GM21515 (cell line): Measurements from ENCODE around the gene IPP.
"Not testable (repeated sequence)": the region's sequence is repeated elsewhere in the genome, so short reads cannot be mapped to it uniquely, and the experiment has no call there.

Source experiments
- ATAC-seq: cut with Tn5 transposase; IDR thresholded peaks from one replicate; pipeline ENCODE4 v1.9.1; 2021; ENCODE audit not compliant: unreplicated experiment

IPP gene

DNA sequence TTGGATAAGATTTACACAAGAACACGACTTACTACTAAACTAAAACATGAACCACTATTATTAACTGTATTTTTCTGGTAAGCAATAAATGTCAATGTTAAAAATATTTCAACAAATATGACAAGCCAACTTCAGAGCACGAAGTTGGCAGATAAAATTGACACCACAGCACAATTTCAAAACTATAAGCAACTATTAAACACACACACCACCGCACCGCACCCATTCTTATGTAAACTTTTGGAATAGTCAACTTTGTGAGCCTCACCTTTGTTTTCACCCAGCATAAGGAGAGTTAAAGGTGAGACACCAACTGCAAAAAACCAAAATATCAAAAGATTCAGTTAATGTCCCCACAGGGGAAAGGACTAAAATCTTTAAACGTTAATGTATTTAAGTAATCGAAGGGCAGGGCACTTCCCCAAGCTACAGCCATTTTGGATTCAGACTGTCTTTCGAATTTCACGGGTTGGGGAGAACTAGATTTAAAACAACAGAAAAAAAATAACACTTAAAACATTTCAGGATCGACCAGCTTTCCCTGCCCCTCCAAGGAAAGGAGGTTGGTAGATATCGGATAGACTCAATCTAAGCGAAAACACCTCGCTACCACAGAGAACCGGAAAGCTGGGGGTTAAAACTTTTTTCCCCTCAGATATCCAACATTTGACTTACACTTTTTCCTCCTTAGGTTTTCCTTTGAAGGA is 65.0 kb downstream of the IPP start:
- ATAC-seq = no peak

DNA sequence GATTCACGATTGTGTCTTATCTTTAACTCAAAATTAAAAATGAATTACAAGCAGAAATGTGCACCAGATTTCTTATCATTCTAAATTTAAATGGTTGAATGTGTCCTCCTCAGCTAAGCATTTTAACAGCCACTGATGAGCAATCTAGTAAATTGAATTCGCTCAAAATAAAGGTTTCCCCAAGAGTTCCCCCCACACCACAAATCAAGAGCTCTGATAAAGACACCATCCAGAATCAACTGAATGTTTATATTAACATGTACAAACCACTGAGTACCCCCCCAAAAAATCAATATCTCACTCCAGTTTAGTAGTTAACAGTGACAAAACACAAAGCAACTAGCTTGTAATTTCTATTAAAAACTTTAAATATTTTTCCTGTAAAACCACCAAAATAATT is 66.1 kb downstream of the IPP start:
- ATAC-seq = no peak

DNA sequence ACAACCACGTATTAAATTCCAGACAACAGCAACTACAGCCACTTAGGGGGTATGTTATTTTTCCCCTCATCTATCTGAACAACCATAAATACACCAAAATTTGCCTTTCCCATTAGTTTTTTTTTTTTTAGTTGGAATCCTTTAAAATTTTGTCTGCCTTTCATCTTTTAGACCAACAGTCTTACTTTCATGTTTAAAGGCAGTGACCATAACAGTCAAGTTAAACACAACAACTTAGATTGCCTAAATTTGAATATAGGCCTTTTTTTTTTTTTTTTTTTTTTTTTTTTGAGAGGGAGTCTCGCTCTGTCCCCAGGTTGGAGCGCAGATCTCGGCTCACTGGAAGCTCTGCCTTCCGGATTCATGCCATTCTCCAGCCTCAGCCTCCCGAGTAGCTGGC is 67.5 kb downstream of the IPP start:
- ATAC-seq = no peak

DNA sequence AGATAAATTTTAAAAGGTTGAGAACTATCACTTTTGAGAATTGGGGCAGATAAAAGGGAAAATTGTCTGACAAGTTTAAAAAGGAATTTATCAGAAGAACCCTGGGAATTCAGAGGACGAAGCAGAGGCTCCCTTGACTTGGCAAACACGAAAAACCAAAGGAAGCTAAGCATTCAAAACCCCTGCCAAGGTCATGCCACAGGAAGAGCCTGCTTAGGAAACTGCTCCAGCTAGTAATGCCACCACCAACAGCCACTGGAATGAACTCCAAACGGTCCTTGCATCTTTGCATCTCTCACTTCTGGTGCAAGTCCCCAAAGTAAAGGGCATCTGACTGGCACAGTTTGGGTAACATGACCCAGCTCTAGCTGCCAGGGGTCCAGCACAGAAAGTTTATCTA is 71.3 kb downstream of the IPP start:
- no peak for ATAC-seq

DNA sequence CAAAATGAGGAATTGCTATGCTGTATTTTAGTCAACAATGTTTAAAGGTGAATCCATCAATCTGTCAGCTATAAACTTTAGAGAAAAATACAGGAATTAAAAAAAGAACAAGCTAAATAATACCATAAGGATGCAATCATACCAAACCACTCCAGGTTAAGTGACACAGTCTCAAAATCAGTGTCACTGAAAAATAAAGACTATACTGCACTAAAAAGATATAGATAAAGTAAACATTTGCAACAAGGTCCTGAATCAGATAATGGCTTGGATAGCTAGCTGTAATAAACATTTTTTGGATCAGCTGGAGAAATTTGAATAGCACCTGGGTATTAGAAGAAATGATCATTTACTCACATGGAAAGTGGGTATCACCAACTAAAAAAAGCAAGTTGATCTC is 72.0 kb downstream of the IPP start:
- no peak for ATAC-seq

DNA sequence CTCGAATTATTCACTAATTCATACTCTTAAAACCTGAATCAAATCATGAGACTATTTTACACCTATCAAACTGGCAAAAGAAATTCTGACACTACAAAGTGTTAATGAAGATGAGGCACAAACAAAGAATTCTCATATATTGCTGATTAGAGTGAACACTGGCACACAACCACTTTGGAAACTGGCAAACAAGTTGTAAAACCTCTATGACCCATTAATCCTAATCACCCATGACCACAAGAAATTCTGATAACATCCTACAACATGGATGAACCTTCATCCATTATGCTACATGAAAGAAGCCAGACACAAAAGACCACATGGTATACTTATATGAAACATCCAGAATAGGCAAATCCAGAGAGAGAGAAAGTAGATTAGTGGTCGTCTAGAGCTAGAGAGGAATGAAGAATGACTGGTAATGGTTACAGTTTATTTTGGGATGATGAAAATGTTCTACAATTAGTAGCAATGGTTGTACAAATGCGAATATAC is 72.7 kb downstream of the IPP start:
- no peak for ATAC-seq

DNA sequence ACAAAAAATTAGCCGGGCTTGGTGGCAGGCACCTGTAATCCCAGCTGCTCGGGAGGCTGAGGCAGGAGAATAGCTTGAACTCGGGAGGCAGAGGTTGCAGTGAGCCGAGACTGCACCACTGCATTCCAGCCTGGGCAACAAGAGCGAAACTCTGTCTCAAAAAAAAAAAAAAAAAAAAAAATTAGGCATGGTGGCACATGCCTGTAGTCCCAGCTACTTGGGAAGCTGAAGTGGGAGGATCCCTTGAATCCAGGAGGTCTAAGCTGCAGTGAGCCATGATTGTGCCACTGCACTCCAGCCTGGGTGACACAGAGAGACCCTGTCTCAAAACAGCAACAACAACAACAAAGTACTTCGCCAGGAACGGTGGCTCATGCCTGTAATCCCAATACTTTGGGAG is 73.9 kb downstream of the IPP start:
- ATAC-seq = not testable (repeated sequence)

DNA sequence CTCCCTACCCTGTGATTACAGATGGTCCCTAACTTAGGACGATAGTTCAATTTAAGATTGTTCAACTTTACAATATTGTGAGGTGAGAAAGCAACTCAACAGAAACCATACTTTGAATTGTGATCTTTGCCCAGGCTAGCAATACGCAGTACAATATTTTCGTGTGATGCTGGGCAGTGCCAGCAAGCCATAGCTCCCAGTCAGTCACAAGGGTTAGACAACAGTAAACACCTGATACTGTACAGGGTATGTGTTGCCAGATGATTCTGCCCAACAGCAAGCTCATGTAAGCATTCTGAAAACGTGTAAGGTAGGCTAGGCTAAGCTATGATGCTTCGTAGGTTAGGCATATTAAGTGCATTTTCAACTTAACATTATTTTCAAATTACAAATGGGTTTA is 76.0 kb downstream of the IPP start:
- ATAC-seq = no peak

DNA sequence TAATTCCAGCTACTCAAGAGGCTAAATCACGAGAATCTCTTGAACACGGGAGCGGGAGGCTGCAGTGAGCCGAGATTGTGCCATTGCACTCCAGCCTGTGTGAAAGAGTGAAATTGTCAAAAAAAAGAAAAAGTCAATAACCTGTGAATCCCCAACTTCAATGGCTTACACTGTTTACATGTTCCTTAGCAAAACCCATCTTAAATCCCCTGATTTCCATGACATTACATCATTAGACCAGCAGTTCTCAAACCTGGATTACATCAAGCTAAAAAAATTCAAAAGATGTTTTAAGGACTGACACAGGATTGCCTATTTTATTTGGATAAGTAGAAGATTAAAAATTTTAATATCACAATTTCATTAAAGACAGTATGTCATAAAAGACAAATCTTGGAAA is 76.5 kb downstream of the IPP start:
- ATAC-seq = no peak

DNA sequence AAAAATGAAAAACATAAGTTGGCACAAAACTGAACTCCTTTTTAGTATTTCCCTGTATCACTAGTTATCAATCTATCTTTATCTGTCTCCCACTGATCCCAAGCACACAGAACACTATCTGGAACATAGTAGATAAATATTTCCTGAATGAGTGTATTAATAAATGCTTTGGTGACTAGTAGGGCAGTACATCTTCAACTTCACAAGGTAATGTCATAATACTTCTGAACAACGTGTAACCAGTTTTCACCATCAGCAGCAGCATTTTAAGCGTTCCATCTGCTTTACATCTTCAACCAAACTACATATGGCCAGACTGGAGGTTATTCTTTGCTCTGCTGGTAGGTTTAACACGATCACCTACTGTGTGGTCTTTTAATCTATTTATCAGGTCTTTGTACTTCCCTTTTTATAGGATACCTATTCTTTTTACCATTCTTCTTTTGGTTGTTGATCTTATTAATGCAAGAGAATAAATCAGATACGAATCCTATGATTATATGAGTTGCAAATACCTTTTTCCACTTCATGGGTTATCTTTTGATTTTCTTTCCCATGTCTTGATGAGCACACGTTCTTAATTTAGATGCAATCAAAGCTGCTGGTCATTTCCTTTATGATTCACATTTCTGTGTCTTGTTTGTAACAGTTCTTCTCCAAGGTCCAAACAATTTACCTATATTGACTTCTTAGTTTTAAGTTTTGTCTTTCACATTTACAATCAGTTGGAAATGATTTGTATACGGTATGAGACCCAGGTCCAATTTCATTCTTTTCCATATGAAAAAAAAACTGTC is 80.4 kb downstream of the IPP start:
- no peak for ATAC-seq

DNA sequence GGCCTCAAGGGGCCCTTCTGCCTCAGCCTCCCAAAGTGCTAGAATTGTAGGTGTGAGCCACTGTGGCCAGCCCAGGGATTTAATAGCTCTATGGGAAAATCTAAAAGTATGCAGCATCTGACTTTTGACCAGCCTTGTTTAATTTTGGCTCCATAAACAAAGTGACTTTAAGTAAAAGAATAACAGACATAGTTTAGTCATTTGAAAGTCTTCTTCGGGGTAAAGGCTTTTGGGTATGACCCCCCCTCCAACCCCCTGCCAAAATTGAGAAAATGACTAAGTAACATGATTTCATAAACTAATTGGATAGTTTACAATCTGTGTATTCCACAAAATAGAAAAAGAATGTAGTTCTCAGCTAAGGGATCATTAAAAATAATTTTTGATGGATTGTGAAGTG is 81.1 kb downstream of the IPP start:
- ATAC-seq = no peak

DNA sequence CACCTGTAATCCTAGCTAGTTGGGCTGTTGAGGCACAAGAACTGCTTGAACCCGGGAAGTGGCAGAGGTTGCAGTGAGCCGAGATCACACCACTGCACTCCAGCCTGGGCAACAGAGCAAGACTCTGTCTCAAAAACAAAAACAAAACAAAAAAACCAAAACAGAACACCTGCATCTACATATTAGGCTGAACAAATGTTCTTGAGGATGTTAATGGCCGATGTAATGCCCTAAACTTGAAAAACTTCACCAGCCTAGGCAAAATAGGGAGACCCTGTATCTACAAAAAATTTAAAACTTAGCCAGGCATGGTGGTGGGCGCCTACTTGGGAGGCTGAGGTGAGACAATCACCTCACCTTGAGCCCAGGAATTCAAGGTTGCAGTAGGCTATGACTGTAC is 81.9 kb downstream of the IPP start:
- no peak for ATAC-seq

DNA sequence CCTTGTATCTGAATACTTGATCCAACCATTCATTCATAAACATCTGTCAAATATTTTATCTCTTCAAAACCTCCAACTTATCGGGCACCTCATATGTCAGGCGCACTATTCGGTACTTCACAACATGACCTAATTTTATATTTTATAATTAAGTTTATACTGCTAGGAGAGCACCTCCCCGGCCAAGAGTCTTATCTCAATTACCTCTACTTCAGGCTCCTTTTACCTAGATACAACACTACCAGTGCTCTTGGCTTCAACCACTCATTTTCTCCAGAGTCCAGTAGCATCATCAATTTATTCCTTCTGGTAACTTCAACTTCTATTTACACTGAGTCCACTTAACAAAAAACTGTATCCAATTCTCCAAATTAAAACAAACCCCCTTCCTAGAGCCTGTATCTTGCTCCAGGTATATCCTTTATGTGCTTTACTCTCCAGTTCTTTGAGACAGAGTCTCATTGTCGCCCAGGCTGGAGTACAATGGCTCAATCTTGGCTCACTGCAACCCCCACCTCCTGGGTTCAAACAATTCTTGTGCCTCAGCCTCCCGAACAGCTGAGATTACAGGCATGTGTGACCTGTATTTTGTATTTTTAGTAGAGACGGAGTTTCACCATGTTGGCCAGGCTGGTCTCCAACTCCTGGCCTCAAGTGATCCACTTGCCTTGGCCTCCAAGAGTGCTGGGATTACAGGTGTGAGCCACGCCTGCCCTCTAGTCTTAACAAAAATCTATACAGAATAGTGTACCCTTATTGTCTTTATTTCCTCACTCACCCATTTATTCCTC is 82.9 kb downstream of the IPP start:
- ATAC-seq = no peak

DNA sequence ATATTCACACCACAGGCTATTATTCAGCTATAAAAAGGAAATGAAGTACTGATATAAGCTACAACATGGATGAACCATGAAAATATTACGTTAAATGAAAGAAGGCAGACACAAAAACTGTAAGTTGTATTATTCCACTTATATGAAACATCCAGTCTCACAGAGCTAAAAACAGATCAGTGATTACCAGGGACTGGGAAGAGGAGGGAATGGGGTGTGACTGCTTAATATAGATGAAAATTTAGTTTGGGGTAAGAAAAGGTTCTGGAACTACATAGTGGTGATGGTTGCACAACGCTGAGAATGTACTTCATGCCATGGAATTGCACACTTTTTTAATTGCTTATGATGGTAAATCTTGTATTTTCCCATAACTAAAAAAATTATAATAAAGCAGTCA is 83.6 kb downstream of the IPP start:
- no peak for ATAC-seq

DNA sequence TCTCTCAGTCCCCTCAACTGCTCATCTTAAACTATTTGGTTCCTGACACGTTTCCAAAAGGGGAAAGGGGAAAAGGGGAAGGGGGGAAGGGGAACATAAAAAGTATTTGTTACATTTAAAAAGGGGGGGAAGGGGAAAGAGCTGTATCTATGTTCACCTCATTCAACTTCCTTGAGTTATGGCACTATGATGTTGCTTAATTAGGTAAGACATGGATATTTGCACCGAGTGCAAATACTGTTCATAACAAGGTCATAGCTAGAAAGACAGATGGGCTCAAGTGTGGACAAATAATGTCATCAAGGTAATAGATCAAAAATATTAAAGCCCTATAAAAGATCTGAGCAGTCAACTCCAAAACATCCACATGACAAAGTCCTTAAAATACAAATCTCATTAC is 90.1 kb downstream of the IPP start:
- no peak for ATAC-seq

DNA sequence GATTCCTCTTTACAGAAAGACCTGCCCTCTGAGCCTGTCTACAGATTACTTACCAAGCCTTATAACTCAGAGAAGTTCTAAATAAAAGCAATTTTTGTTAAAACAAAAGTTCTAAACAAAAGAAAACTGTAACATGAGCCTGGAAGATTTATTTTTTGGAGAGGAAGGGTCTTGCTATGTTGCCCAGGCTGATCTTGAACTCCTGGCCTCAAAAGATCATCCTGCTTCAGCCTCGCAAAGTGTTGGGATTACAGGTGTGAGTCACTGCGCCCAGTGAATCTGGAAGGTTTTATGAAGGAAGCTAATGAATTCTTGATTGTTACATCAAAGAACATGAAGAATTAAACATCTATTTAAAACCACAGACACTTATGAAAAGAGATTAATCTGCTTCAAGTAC is 91.2 kb downstream of the IPP start:
- ATAC-seq = no peak

DNA sequence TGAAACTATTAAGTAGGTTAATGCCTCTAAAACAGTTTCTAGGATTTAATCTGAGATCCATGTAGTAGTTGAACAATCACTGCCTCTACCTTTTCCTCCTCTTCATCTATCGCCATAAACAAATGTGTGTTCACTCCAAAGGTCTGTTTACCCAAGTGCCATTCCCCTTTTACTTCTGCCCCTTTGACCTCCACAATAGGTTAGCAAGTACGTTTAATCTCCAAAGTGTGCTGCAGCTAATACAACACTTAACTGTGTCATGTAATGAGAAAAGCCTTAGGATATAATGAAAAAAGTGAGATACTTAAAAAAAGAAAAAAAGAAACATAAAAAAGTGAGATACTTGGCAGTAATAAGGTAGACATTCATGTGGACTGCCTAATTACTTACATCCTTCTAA is 92.3 kb downstream of the IPP start:
- ATAC-seq = no peak

DNA sequence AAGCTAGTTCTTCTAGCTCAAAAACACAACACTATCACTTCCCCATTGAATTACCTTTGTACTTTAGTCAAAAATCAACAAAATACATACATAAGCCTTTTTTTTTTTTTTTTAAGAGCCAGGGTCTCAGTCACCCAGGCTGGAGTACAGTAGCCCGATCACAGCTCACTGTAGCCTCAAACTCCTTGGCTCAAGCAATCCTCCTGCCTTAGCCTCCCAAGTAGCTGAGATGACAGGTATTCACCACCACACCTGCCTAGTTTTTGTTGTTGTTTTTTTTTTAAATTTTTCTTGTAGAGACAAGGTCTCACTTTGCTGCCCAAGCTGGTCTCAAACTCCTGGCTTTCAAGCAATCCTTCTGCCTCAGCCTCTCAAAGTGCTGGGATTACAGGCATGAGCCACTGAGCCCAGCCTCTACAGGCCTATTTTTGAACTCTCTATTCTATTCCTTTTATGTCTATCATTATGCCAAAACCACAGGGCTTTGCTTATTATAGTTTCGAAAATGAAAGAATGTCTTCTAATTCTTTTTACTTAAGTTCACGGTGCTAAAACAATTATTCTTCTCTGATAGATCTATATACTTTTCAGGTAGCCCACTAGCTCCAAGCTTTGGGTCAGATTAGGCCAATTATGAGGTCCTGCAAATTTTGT is 93.8 kb downstream of the IPP start:
- no peak for ATAC-seq

DNA sequence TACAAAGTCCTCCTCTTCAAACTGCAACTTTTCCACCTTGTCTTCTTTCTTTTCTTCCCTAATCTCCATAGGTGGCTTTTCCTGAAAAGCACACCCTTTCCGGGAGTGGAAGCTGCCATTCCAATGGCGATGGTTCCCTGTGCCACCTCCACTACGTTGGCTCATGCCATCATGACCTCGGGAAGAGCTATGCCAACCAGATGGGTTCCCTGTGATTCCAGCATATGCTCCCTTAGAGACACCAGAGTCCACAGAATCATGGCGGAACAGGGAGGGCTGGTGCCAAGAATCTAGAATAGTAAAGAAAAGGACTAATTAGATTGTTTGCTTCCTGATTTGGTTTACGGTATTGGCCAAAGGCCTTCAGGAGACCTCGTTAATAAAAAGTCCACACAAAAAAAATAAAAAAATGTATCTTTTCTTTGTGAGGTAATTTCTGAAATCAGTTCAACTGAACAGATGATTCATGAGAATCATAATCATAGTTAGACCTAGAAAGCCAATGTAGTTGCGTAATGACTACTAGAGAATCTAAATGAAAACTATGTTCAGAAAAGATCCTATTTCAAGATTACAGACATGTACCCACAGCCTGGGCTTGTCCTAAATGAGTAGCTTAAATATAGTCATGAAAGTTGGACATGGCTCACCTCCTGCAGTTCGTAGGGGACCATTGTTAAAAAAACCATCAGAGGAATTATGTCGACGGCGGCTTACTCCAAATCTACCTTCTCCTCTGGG is 95.7 kb downstream of the IPP start:
- ATAC-seq = no peak
